ENCODE measurements around the gene UNC119.

Gene UNC119

GRCh38 chr17:28552176-28552999 is at the start of gene UNC119:
TSS of gene UNC119 (minus strand) at chr17:28552624. CDS start at chr17:28552557, 67 bp downstream.
- no peak for TF ChIP-seq ZNF274 (IDR thresholded peaks at IDR 0.05; ENCODE audit: low read depth, low read length)
- no peak for DNase-seq (ENCODE audit: low read depth, low spot score)
- H3K36me3 ChIP-seq (ENCODE audit: insufficient read depth, insufficient read length, low read length), result peaks cover 43% of the 10 kb centered on the region
- H3K27me3 ChIP-seq (ENCODE audit: insufficient read depth, insufficient read length), result no peaks in the 10 kb centered on the region
- no peaks in the 10 kb centered on the region for H3K9me3 ChIP-seq (ENCODE audit: insufficient read depth, low read length)
- H3K4me1 ChIP-seq (ENCODE audit: insufficient read depth, insufficient read length), result peaks cover 11% of the 10 kb centered on the region
- peak within 1 kb of the TSS; percentile 72 for H3K4me3 ChIP-seq (ENCODE audit: insufficient read length, low read depth)
- H3K9ac ChIP-seq (ENCODE audit: insufficient read length, low read depth), result peak within 1 kb of the TSS; percentile 85

- TF ChIP-seq SUZ12 (IDR thresholded peaks at IDR 0.05; ENCODE audit: extremely low read depth, insufficient read depth, insufficient read length), result no peak
- no peak for TF ChIP-seq YY1 (IDR thresholded peaks at IDR 0.05; ENCODE audit: insufficient read depth, insufficient read length)
- TF ChIP-seq ZNF274 (IDR thresholded peaks at IDR 0.05; ENCODE audit: low read depth, low read length), result no peak
- Histone ChIP-seq H3K4me1 (ENCODE audit: insufficient read depth, insufficient read length) (no peaks in the 10 kb centered on the region), H3K4me3 (ENCODE audit: insufficient read length, low read depth) (peak overlapping the region; percentile 82), H3K27me3 (ENCODE audit: insufficient read depth, insufficient read length) (no peaks in the 10 kb centered on the region), H3K9me3 (ENCODE audit: insufficient read depth, low read length) (no peaks in the 10 kb centered on the region), H3K9ac (ENCODE audit: insufficient read length, low read depth) (peak overlapping the region; percentile 83), H3K36me3 (ENCODE audit: insufficient read depth, insufficient read length, low read length) (peaks cover 8% of the 10 kb centered on the region)
- no peak for DNase-seq (ENCODE audit: low read depth, low spot score)
Measured at GRCh38 chr17:28599311-28600184, 47.1 kb upstream of the UNC119 start.

GRCh38 chr17:28598799-28599310 is 46.4 kb upstream of the UNC119 start, which contains the start of gene SPAG5:
TSS of gene SPAG5 (minus strand) at chr17:28599025. CDS start at chr17:28598946, 79 bp downstream.
- Histone ChIP-seq H3K36me3 (ENCODE audit: insufficient read depth, insufficient read length, low read length) (peaks cover 10% of the 10 kb centered on the region), H3K4me1 (ENCODE audit: insufficient read depth, insufficient read length) (no peaks in the 10 kb centered on the region), H3K27me3 (ENCODE audit: insufficient read depth, insufficient read length) (no peaks in the 10 kb centered on the region), H3K9ac (ENCODE audit: insufficient read length, low read depth) (peak within 1 kb of the TSS; percentile 91), H3K4me3 (ENCODE audit: insufficient read length, low read depth) (peak within 1 kb of the TSS; percentile 82), H3K9me3 (ENCODE audit: insufficient read depth, low read length) (no peaks in the 10 kb centered on the region)
- TF ChIP-seq ZNF274 (IDR thresholded peaks at IDR 0.05; ENCODE audit: low read depth, low read length) (no peak), YY1 (IDR thresholded peaks at IDR 0.05; ENCODE audit: insufficient read depth, insufficient read length) (peak; percentile 45)
- peak; percentile 84 for DNase-seq (ENCODE audit: low read depth, low spot score)

- no peaks in the 10 kb centered on the region for H3K9me3 ChIP-seq (ENCODE audit: insufficient read depth, low read length)
- peaks cover 10% of the 10 kb centered on the region for H3K36me3 ChIP-seq (ENCODE audit: insufficient read depth, insufficient read length, low read length)
- H3K4me3 ChIP-seq (ENCODE audit: insufficient read length, low read depth), result peak overlapping the region; percentile 82
- TF ChIP-seq ZNF274 (IDR thresholded peaks at IDR 0.05; ENCODE audit: low read depth, low read length), result no peak
- no peak for TF ChIP-seq SUZ12 (IDR thresholded peaks at IDR 0.05; ENCODE audit: extremely low read depth, insufficient read depth, insufficient read length)
- TF ChIP-seq YY1 (IDR thresholded peaks at IDR 0.05; ENCODE audit: insufficient read depth, insufficient read length), result no peak
- DNase-seq (ENCODE audit: low read depth, low spot score), result no peak
- peak overlapping the region; percentile 91 for H3K9ac ChIP-seq (ENCODE audit: insufficient read length, low read depth)
- H3K27me3 ChIP-seq (ENCODE audit: insufficient read depth, insufficient read length), result no peaks in the 10 kb centered on the region
- H3K4me1 ChIP-seq (ENCODE audit: insufficient read depth, insufficient read length), result no peaks in the 10 kb centered on the region
Measured at GRCh38 chr17:28598389-28598788, 46.0 kb upstream of the UNC119 start.

GRCh38 chr17:28597606-28598383 is 45.4 kb upstream of the UNC119 start:
- peak overlapping the region; percentile 91 for H3K9ac ChIP-seq (ENCODE audit: insufficient read length, low read depth)
- no peaks in the 10 kb centered on the region for H3K4me1 ChIP-seq (ENCODE audit: insufficient read depth, insufficient read length)
- TF ChIP-seq ZNF274 (IDR thresholded peaks at IDR 0.05; ENCODE audit: low read depth, low read length) (no peak), YY1 (IDR thresholded peaks at IDR 0.05; ENCODE audit: insufficient read depth, insufficient read length) (no peak), SUZ12 (IDR thresholded peaks at IDR 0.05; ENCODE audit: extremely low read depth, insufficient read depth, insufficient read length) (no peak)
- no peaks in the 10 kb centered on the region for H3K9me3 ChIP-seq (ENCODE audit: insufficient read depth, low read length)
- peak overlapping the region; percentile 82 for H3K4me3 ChIP-seq (ENCODE audit: insufficient read length, low read depth)
- no peak for DNase-seq (ENCODE audit: low read depth, low spot score)
- H3K36me3 ChIP-seq (ENCODE audit: insufficient read depth, insufficient read length, low read length), result peaks cover 16% of the 10 kb centered on the region
- H3K27me3 ChIP-seq (ENCODE audit: insufficient read depth, insufficient read length), result no peaks in the 10 kb centered on the region

- peaks cover 62% of the 10 kb centered on the region for H3K36me3 ChIP-seq (ENCODE audit: insufficient read depth, insufficient read length, low read length)
- TF ChIP-seq ZNF274 (IDR thresholded peaks at IDR 0.05; ENCODE audit: low read depth, low read length) (no peak), YY1 (IDR thresholded peaks at IDR 0.05; ENCODE audit: insufficient read depth, insufficient read length) (no peak), SUZ12 (IDR thresholded peaks at IDR 0.05; ENCODE audit: extremely low read depth, insufficient read depth, insufficient read length) (no peak)
Measured at GRCh38 chr17:28592260-28592659, 39.8 kb upstream of the UNC119 start.

More at GRCh38 chr17:28592260-28592659, 39.8 kb upstream of the UNC119 start:
- no peak for DNase-seq (ENCODE audit: low read depth, low spot score)
- no peak overlapping the region for H3K9ac ChIP-seq (ENCODE audit: insufficient read length, low read depth)
- no peak overlapping the region for H3K4me3 ChIP-seq (ENCODE audit: insufficient read length, low read depth)
- no peaks in the 10 kb centered on the region for H3K4me1 ChIP-seq (ENCODE audit: insufficient read depth, insufficient read length)
- no peaks in the 10 kb centered on the region for H3K9me3 ChIP-seq (ENCODE audit: insufficient read depth, low read length)
- H3K27me3 ChIP-seq (ENCODE audit: insufficient read depth, insufficient read length), result no peaks in the 10 kb centered on the region
